ENCODE results near the gene GORASP2.
"Not testable (repeated sequence)": the region's sequence is repeated elsewhere in the genome, so short reads cannot be mapped to it uniquely, and the experiment has no call there.

Gene GORASP2

GRCh38 chr2:170928824-170929685 lies at the start of gene GORASP2:
TSS of gene GORASP2 (plus strand) at chr2:170929253. CDS start at chr2:170929341, 88 bp downstream.
- peak; percentile 95 for DNase-seq (ENCODE audit: low read depth)

GRCh38 chr2:170881840-170882239 lies 47.2 kb upstream of the GORASP2 start:
- no peak for DNase-seq (ENCODE audit: low read depth)

- DNase-seq (ENCODE audit: low read depth): no peak
These were observed 46.3 kb upstream of the GORASP2 start for GRCh38 chr2:170882758-170883157.

- no peak for DNase-seq (ENCODE audit: low read depth)
These were observed 45.4 kb upstream of the GORASP2 start for GRCh38 chr2:170883683-170884082.

- DNase-seq (ENCODE audit: low read depth): no peak
These were observed 43.8 kb upstream of the GORASP2 start for GRCh38 chr2:170885130-170885791.

- DNase-seq (ENCODE audit: low read depth): peak; percentile 88
These were observed 42.7 kb upstream of the GORASP2 start for GRCh38 chr2:170886386-170886785.

- no peak for DNase-seq (ENCODE audit: low read depth)
These were observed 41.6 kb upstream of the GORASP2 start for GRCh38 chr2:170887496-170887895.

- DNase-seq (ENCODE audit: low read depth): no peak
These were observed 41.2 kb upstream of the GORASP2 start for GRCh38 chr2:170887896-170888295.

- no peak for DNase-seq (ENCODE audit: low read depth)
These were observed 37.2 kb upstream of the GORASP2 start for GRCh38 chr2:170891893-170892292.

GRCh38 chr2:170892391-170892951 lies 36.6 kb upstream of the GORASP2 start:
- DNase-seq (ENCODE audit: low read depth): no peak

GRCh38 chr2:170895023-170895757 lies 33.9 kb upstream of the GORASP2 start:
- DNase-seq (ENCODE audit: low read depth): no peak

GRCh38 chr2:170896622-170897021 lies 32.4 kb upstream of the GORASP2 start:
- no peak for DNase-seq (ENCODE audit: low read depth)

GRCh38 chr2:170897108-170897507 lies 31.9 kb upstream of the GORASP2 start:
- no peak for DNase-seq (ENCODE audit: low read depth)

- no peak for DNase-seq (ENCODE audit: low read depth)
These were observed 23.2 kb upstream of the GORASP2 start for GRCh38 chr2:170905864-170906263.

- DNase-seq (ENCODE audit: low read depth): no peak
These were observed 17.7 kb upstream of the GORASP2 start for GRCh38 chr2:170911314-170911889.

- DNase-seq (ENCODE audit: low read depth): not testable (repeated sequence)
These were observed 13.9 kb upstream of the GORASP2 start for GRCh38 chr2:170914994-170915666.

GRCh38 chr2:170917219-170917913 lies 11.7 kb upstream of the GORASP2 start:
- DNase-seq (ENCODE audit: low read depth): no peak

GRCh38 chr2:170917957-170918356 lies 11.1 kb upstream of the GORASP2 start:
- no peak for DNase-seq (ENCODE audit: low read depth)

- DNase-seq (ENCODE audit: low read depth): not testable (repeated sequence)
These were observed 7.2 kb upstream of the GORASP2 start for GRCh38 chr2:170921873-170922272.

- DNase-seq (ENCODE audit: low read depth): no peak
These were observed 6.2 kb upstream of the GORASP2 start for GRCh38 chr2:170922634-170923494.
